ENCODE measurements around the gene TMPRSS11B.

The TMPRSS11B gene

GRCh38 chr4:68259191-68259590 is 13.7 kb upstream of the TMPRSS11B start:
- FAIRE-seq: no peak
- no peak for DNase-seq (ENCODE audit: insufficient read length, low spot score)
- TF ChIP-seq, protein P1, sequence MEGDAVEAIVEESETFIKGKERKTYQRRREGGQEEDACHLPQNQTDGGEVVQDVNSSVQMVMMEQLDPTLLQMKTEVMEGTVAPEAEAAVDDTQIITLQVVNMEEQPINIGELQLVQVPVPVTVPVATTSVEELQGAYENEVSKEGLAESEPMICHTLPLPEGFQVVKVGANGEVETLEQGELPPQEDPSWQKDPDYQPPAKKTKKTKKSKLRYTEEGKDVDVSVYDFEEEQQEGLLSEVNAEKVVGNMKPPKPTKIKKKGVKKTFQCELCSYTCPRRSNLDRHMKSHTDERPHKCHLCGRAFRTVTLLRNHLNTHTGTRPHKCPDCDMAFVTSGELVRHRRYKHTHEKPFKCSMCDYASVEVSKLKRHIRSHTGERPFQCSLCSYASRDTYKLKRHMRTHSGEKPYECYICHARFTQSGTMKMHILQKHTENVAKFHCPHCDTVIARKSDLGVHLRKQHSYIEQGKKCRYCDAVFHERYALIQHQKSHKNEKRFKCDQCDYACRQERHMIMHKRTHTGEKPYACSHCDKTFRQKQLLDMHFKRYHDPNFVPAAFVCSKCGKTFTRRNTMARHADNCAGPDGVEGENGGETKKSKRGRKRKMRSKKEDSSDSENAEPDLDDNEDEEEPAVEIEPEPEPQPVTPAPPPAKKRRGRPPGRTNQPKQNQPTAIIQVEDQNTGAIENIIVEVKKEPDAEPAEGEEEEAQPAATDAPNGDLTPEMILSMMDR (IDR thresholded peaks at IDR 0.05; ENCODE audit: insufficient read depth, missing control alignments): no peak

DNA sequence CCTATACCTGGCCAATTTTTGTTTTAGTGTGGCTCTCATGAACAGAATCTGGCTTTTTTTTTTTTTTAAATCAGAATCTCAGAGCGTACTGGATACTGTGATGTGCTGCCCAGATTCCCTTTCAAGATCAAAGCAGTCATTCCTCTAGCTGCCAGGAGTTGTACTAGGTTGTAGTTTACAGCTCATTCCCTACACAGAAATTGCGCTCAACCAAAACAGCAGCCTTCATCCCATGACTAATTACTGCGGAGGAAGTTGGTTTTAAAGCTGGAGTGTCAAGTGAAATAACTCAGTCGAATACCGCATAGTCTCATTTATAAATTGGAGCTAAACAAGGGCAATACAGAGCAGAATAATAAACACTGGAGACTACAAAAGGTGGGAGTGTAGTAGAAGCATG is 12.2 kb upstream of the TMPRSS11B start:
- no peak for DNase-seq (ENCODE audit: insufficient read length, low spot score)
- FAIRE-seq: no peak
- TF ChIP-seq, protein P1 (IDR thresholded peaks at IDR 0.05; ENCODE audit: insufficient read depth, missing control alignments): no peak

GRCh38 chr4:68256284-68256683 is 10.8 kb upstream of the TMPRSS11B start:
- DNase-seq (ENCODE audit: insufficient read length, low spot score) (no peak), FAIRE-seq (no peak)
- TF ChIP-seq, protein P1 (IDR thresholded peaks at IDR 0.05; ENCODE audit: insufficient read depth, missing control alignments): no peak

DNA sequence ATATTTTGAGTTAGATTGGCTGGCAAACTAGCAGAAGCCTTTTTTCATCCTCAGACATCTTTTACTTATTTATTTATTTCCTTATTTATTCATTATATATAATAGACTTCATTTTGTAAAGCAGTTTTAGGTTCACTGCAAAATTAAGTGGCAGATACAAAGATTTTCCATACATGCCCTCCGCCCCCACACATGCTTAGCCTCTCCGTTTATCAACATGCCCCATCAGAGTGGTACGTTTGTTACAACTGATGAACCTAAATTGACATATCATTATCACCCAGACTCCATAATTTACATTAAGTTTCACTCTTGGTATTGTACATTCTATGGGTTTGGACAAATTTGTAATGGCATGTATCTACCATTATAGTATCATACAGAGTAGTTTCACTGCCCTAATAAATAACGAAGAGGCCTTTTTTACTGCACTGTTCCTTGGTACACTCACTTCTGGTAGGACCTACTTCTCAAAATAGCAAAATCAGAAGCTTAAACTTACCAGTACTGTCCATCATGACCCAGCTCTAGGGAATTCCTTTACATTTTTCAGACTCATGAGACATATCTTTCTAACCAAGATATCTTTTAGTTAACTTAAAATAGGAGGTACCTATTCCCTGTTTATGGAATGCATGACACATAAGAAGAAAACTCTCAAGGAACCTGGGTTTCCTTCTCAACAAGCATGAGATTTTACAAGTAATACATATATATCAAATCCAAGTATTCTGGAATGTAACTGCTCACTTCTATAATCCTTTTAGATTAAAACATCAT is 4.8 kb upstream of the TMPRSS11B start:
- FAIRE-seq (no peak), DNase-seq (ENCODE audit: insufficient read length, low spot score) (no peak)
- TF ChIP-seq, protein P1 (IDR thresholded peaks at IDR 0.05; ENCODE audit: insufficient read depth, missing control alignments): no peak

DNA sequence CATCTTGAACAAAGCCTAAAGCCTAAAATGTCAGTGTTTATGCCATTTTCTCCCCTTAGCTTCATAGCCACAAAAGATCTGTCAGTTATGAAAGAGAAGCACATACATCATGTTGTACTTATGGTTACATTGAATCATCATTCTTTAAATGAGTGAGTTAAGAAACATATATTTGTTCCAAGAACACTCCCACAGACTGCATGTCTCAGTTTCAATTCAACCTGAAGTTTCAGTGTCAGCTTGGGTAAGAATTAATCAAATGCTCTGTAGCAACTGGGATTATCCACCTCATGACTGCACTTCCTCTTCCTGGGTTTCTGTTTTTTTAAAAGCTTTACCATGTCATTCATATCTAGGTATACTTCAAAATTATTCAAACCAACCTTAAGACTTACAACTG is 3.9 kb upstream of the TMPRSS11B start:
- DNase-seq (ENCODE audit: insufficient read length, low spot score): no peak
- TF ChIP-seq, protein P1 (IDR thresholded peaks at IDR 0.05; ENCODE audit: insufficient read depth, missing control alignments): no peak
- FAIRE-seq: no peak

DNA sequence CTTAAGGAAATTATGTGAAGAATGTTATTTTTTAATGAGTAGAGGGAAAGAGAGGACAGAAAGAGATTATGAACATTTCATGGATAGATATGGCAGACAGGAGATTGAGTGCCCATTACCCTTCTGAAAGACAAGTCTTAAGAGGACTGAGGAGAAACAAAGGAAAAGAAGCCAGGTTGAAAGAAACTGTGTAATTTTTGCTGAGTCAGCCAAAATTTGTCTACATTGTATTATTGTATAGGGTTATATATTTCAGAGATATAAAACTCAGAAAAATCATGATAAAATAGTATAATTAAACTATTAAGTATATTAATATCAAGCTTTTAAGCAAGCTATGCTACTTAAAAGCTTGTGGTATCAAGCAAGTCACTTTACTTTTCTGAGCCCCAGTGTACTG is 4.9 kb downstream of the TMPRSS11B start:
- TF ChIP-seq, protein P1 (IDR thresholded peaks at IDR 0.05; ENCODE audit: insufficient read depth, missing control alignments): no peak
- DNase-seq (ENCODE audit: insufficient read length, low spot score): no peak
- no peak for FAIRE-seq

DNA sequence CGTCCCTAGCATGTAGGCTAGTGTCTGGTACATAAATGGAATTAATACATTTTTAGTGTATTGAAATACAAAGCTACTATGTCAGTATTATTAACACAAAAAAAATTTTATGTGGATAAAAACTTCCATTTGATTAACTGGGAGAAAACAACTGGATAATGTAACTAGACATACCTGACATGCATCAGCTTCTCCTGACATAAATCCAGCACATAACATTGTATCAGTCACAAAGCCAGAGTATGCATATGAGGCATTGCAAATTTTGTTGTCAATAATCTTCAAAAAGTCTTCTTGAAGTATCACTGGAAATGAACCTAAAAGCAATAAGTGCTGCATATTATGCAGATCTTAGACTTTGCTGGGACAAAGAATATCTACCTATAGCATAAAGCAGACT is 16.9 kb downstream of the TMPRSS11B start:
- no peak for DNase-seq (ENCODE audit: insufficient read length, low spot score)
- TF ChIP-seq, protein P1 (IDR thresholded peaks at IDR 0.05; ENCODE audit: insufficient read depth, missing control alignments): no peak
- no peak for FAIRE-seq
